Esophagus muscularis mucosa (tissue), 4 donors: ENCODE measurements around the gene EDA. TPM values are rescaled to one million over a fixed set of nuclear protein-coding genes. Genes with fewer than 3 reads are reported as not detected.

ENCODE experiments used
- DNase-seq: peaks from one replicate; pipeline ENCODE4 v3.0.0-alpha.2; 2017; ENCODE audit errors: extremely low spot score
- H3K27ac ChIP-seq, 4 donors: fragments of 200-600 bp; sonication (generic); replicated peaks in 1 of 4; 1 replicate in 3 of 4; 2 replicates in 1 of 4; pipeline ENCODE4 v1.5.1; 2016 to 2019; ENCODE audit warnings: mild to moderate bottlenecking in 1 of 4
- H3K27me3 ChIP-seq, 4 donors: fragments of 200-600 bp; sonication (generic); one replicate each; pipeline versions ENCODE4 v1.5.1 to v1.6.0; 2016 to 2019
- H3K36me3 ChIP-seq, 4 donors: fragments of 200-600 bp; sonication (generic); one replicate each; pipeline ENCODE4 v1.5.1; 2016 to 2019
- H3K4me1 ChIP-seq, 4 donors: fragments of 200-600 bp; sonication (generic); one replicate each; pipeline ENCODE4 v1.5.1; 2016 to 2019
- H3K4me3 ChIP-seq, 4 donors: fragments of 200-600 bp; sonication (generic); 1 replicate in 2 of 4; 2 replicates in 2 of 4; pipeline ENCODE4 v1.5.1; 2016 to 2019; ENCODE audit warnings: mild to moderate bottlenecking in 4 of 4, moderate library complexity in 1 of 4
- H3K9me3 ChIP-seq, 4 donors: fragments of 200-600 bp; sonication (generic); 1 replicate in 3 of 4; 2 replicates in 1 of 4; pipeline ENCODE4 v1.5.1; 2016 to 2019
- CTCF ChIP-seq, 3 experiments: fragments of 200-600 bp in 2 of 3; fragments of 450-650 bp in 1 of 3; sonication (generic) in 2 of 3; IDR thresholded peaks; one replicate each; pipeline ENCODE4 v1.5.1; 2017 to 2019; ENCODE audit warnings: antibody characterized with exemption in 3 of 3, mild to moderate bottlenecking in 2 of 3, moderate library complexity in 1 of 3
- EP300 ChIP-seq: sonication (generic); formaldehyde crosslinking; IDR thresholded peaks from one replicate; pipeline ENCODE4 v1.6.1; 2017; ENCODE audit warnings: antibody characterized with exemption
- POLR2A ChIP-seq: fragments of 450-650 bp; IDR thresholded peaks from one replicate; pipeline ENCODE4 v1.6.1; 2017; ENCODE audit warnings: antibody characterized with exemption, moderate library complexity, mild to moderate bottlenecking, low read depth
- POLR2AphosphoS5 ChIP-seq, 2 donors: sonication (generic); formaldehyde crosslinking; IDR thresholded peaks; one replicate each; pipeline ENCODE4 v1.6.1; 2017; ENCODE audit warnings: antibody characterized with exemption in 2 of 2
- WGBS: methylation state at CpG from one replicate; pipeline ENCODE4 v1.1.5; 2018; 5-methylcytosine and 5-hydroxymethylcytosine counted together
- intact Hi-C: fragments of 100-400 bp; cut with DNase I; formaldehyde crosslinking; loops from one replicate; pipeline ENCODE4 v1.15.1; 2023
- total RNA-seq, 4 donors: library from RNA; depleted of rRNA; stranded (reverse); fragments of >200 nt; gene quantifications; one replicate each; pipeline versions ENCODE4 v1.1.0 to v1.2.1, GENCODE V29; 2016

EDA gene
- total RNA-seq, 4 donors from 2014 or later, result 4.3 to 10.9 (median 6.3) TPM

- Histone ChIP-seq H3K4me1 (no peaks in the 10 kb centered on the region), H3K27ac (no peak overlapping the region), H3K4me3 (no peak overlapping the region), H3K9me3 (peaks cover 0 to 13% (median 0%) of the 10 kb centered on the region in 4 donors), H3K36me3 (no peaks in the 10 kb centered on the region), H3K27me3 (no peaks in the 10 kb centered on the region)
- 59% methylated on average over 1 of the region's 1 CpG for WGBS
- intact Hi-C loops, result no loop called here
- TF ChIP-seq EP300, result no peak
- no peak for TF ChIP-seq POLR2AphosphoS5 (IDR thresholded peaks at IDR 0.05)
- no peak for TF ChIP-seq POLR2A
- TF ChIP-seq CTCF (IDR thresholded peaks at IDR 0.05), result no peak
- DNase-seq, result no peak
Measured at GRCh38 chrX:69884210-69884609, 268.3 kb downstream of the EDA start.

GRCh38 chrX:69896046-69896445 is 280.1 kb downstream of the EDA start:
- H3K4me3 ChIP-seq, result no peak overlapping the region
- 63% methylated on average over 1 of the region's 1 CpG for WGBS
- H3K36me3 ChIP-seq, result no peaks in the 10 kb centered on the region
- no peak for TF ChIP-seq EP300
- no peak for TF ChIP-seq POLR2A
- no peak for TF ChIP-seq POLR2AphosphoS5 (IDR thresholded peaks at IDR 0.05)
- no peaks in the 10 kb centered on the region for H3K27me3 ChIP-seq
- no peaks in the 10 kb centered on the region for H3K4me1 ChIP-seq
- H3K27ac ChIP-seq, result no peak overlapping the region
- H3K9me3 ChIP-seq, result no peaks in the 10 kb centered on the region
- intact Hi-C loops, result no loop called here
- DNase-seq, result no peak

- H3K4me1 ChIP-seq, result no peaks in the 10 kb centered on the region
- no peaks in the 10 kb centered on the region for H3K9me3 ChIP-seq
- 82% methylated on average over 1 of the region's 1 CpG for WGBS
- no peak for DNase-seq
- no peaks in the 10 kb centered on the region for H3K27me3 ChIP-seq
- H3K27ac ChIP-seq, result no peak overlapping the region
- H3K4me3 ChIP-seq, result no peak overlapping the region
- TF ChIP-seq POLR2AphosphoS5 (IDR thresholded peaks at IDR 0.05) (no peak), EP300 (no peak), CTCF (IDR thresholded peaks at IDR 0.05) (no peak), POLR2A (no peak)
- no peaks in the 10 kb centered on the region for H3K36me3 ChIP-seq
- intact Hi-C loops, result no loop called here
Measured at GRCh38 chrX:69900491-69900890, 284.6 kb downstream of the EDA start.

GRCh38 chrX:69906447-69906846 is 290.5 kb downstream of the EDA start:
- no peaks in the 10 kb centered on the region for H3K4me1 ChIP-seq
- intact Hi-C loops, result no loop called here
- H3K9me3 ChIP-seq, result peaks cover 0 to under 1% (median 0%) of the 10 kb centered on the region in 4 donors
- no peak overlapping the region for H3K27ac ChIP-seq
- DNase-seq, result no peak
- no peaks in the 10 kb centered on the region for H3K27me3 ChIP-seq
- TF ChIP-seq POLR2A, result no peak
- TF ChIP-seq EP300, result no peak
- TF ChIP-seq POLR2AphosphoS5 (IDR thresholded peaks at IDR 0.05), result no peak
- H3K4me3 ChIP-seq, result no peak overlapping the region
- H3K36me3 ChIP-seq, result no peaks in the 10 kb centered on the region
- WGBS, result 78% methylated on average over 8 of the region's 8 CpGs

GRCh38 chrX:69914781-69915180 is 298.9 kb downstream of the EDA start:
- H3K36me3 ChIP-seq, result no peaks in the 10 kb centered on the region
- no peak overlapping the region for H3K4me3 ChIP-seq
- H3K9me3 ChIP-seq, result peaks cover 0 to 17% (median 2%) of the 10 kb centered on the region in 4 donors
- intact Hi-C loops, result no loop called here
- TF ChIP-seq CTCF (IDR thresholded peaks at IDR 0.05) (no peak), POLR2A (no peak), POLR2AphosphoS5 (IDR thresholded peaks at IDR 0.05) (no peak), EP300 (no peak)
- no peaks in the 10 kb centered on the region for H3K4me1 ChIP-seq
- no peak for DNase-seq
- no peak overlapping the region for H3K27ac ChIP-seq
- no peaks in the 10 kb centered on the region for H3K27me3 ChIP-seq

GRCh38 chrX:69919749-69920148 is 303.8 kb downstream of the EDA start:
- H3K9me3 ChIP-seq, result peaks cover 0 to 8% (median 0%) of the 10 kb centered on the region in 4 donors
- H3K27me3 ChIP-seq, result no peaks in the 10 kb centered on the region
- no peaks in the 10 kb centered on the region for H3K36me3 ChIP-seq
- intact Hi-C loops, result no loop called here
- no peak overlapping the region for H3K4me3 ChIP-seq
- no peak for TF ChIP-seq POLR2AphosphoS5 (IDR thresholded peaks at IDR 0.05)
- TF ChIP-seq POLR2A, result no peak
- TF ChIP-seq EP300, result no peak
- no peak for TF ChIP-seq CTCF (IDR thresholded peaks at IDR 0.05)
- no peaks in the 10 kb centered on the region for H3K4me1 ChIP-seq
- no peak overlapping the region for H3K27ac ChIP-seq
- no peak for DNase-seq
